Astrocyte (in vitro differentiated cells and primary cell): Measurements from ENCODE around the gene ZNF438.

ENCODE experiments used
- CTCF ChIP-seq: IDR thresholded peaks from 2 replicates; pipeline ENCODE4 v1.5.1; 2011; ENCODE audit warnings: low read depth, mild to moderate bottlenecking, inconsistent platforms, low read length, moderate library complexity; ENCODE audit not compliant: insufficient read depth
- EZH2 ChIP-seq: IDR thresholded peaks from 2 replicates; pipeline ENCODE4 v1.6.1; 2012; ENCODE audit warnings: mild to moderate bottlenecking, low read length, inconsistent platforms; ENCODE audit not compliant: insufficient read depth

- no peak for TF ChIP-seq CTCF
- TF ChIP-seq EZH2: no peak
Measured at GRCh38 chr10:30862486-30862885, 169.2 kb downstream of the ZNF438 start.
